ENCODE results near the gene ZKSCAN4. TPM values are rescaled to one million over a fixed set of nuclear protein-coding genes. Genes with fewer than 3 reads are reported as not detected.

Gene ZKSCAN4
- 2.9 and 3.5 TPM in 2 replicates for polyA plus RNA-seq (2012; rRNA removed)
- 2.5 and 3.3 TPM in 2 replicates for polyA plus RNA-seq (2012; cell fraction: cytosol; rRNA removed)
- polyA plus RNA-seq (2012; cell fraction: nucleus; rRNA removed), result 3.9 and 5.5 TPM in 2 replicates

GRCh38 chr6:28252009-28252975, at the start of gene ZKSCAN4:
Gene ZKSCAN4, minus strand, starts transcription at chr6:28252269. Its CDS starts 289 bp downstream, at chr6:28251980.
- peak; percentile 90 for DNase-seq
- Histone ChIP-seq H3K79me2 (ENCODE audit: insufficient read depth) (peaks cover 19% of the 10 kb centered on the region), H4K20me1 (ENCODE audit: insufficient read depth) (no peaks in the 10 kb centered on the region), H3K4me1 (ENCODE audit: control insufficient read depth in 1 of 2, insufficient read depth in 2 of 2, low read depth in 1 of 2, low read length in 1 of 2) (peaks cover 5 to 12% of the 10 kb centered on the region in 2 experiments; a peak in 3 of 4 replicates), H3K4me2 (peak within 1 kb of the TSS; percentile 79), H3K27me3 (ENCODE audit: insufficient read depth) (no peaks in the 10 kb centered on the region), H3K9ac (peak within 1 kb of the TSS; percentile 77), H3K36me3 (replicated peaks in 1 of 2; ENCODE audit: control insufficient read depth in 1 of 2, insufficient read depth in 2 of 2, low read length in 1 of 2) (peaks cover 7 to 20% of the 10 kb centered on the region in 2 experiments), H3F3A (replicated peaks; ENCODE audit: insufficient read depth) (no peaks in the 10 kb centered on the region), H3K27ac (ENCODE audit: low read depth in 2 of 2, low read length in 1 of 2) (peak within 1 kb of the TSS; percentile 41 to 81; a peak in 3 of 4 replicates), H3K4me3 (ENCODE audit: low read depth in 2 of 2, low read length in 1 of 2) (peak within 1 kb of the TSS; percentile 93 to 97), H3K9me3 (no peaks in the 10 kb centered on the region), H3K9me2 (no peaks in the 10 kb centered on the region), H2AFZ (ENCODE audit: low read depth) (peak within 1 kb of the TSS; percentile 92)
- WGBS (ENCODE audit: low lambda C conversion rate), result 15% methylated on average over 13 of the region's 14 CpGs
- CTCF ChIA-PET, result interaction anchor here (0.9 to 1.2 kb wide), 5 partner anchors 15 to 116 kb away, joined by 3 to 6 read pairs (median 4); partner anchors contain the start of gene ZSCAN26
- TF ChIP-seq CHD2 (IDR thresholded peaks at IDR 0.05; ENCODE audit: low read length, partially characterized antibody) (peak; percentile 88), USF1 (IDR thresholded peaks at IDR 0.05; ENCODE audit: borderline replicate concordance, low read depth) (no peak), GABPA (IDR thresholded peaks at IDR 0.05; ENCODE audit: low read depth) (peak; percentile 98), YY1 (IDR thresholded peaks at IDR 0.05; ENCODE audit: low read depth) (no peak), MAX (IDR thresholded peaks at IDR 0.05; ENCODE audit: low read depth) (peak; percentile 56; the same call in 1 of the 2 replicates), REST (IDR thresholded peaks at IDR 0.05; ENCODE audit: low read depth, low read length) (peak; percentile 26; the same call in 1 of the 2 replicates), RFX5 (IDR thresholded peaks at IDR 0.05; ENCODE audit: low read length) (no peak), ELF1 (IDR thresholded peaks at IDR 0.05) (peak; percentile 89), FOXJ3 (CRISPR knock-in tag; IDR thresholded peaks at IDR 0.05) (0 out of 2 replicates have a peak, but pooled peaks have one; percentile 23), MEF2A (IDR thresholded peaks at IDR 0.05; ENCODE audit: borderline replicate concordance, low read depth) (no peak), ZBTB33 (IDR thresholded peaks at IDR 0.05; ENCODE audit: borderline replicate concordance, low read depth) (peak; percentile 66; the same call in 1 of the 2 replicates), RXRA (IDR thresholded peaks at IDR 0.05; ENCODE audit: borderline replicate concordance, low read depth) (no peak), POLR2AphosphoS5 (IDR thresholded peaks at IDR 0.05; ENCODE audit: low read depth, low read length) (peak; percentile 80), RCOR1 (IDR thresholded peaks at IDR 0.05; ENCODE audit: low read length) (peak; percentile 17; the same call in 1 of the 2 replicates), PBX3 (IDR thresholded peaks at IDR 0.05) (no peak), TAF1 (IDR thresholded peaks at IDR 0.05; ENCODE audit: borderline replicate concordance, low read depth, low read length) (peak; percentile 83), CTCF (IDR thresholded peaks at IDR 0.05) (no peak), SIN3A (IDR thresholded peaks at IDR 0.05; ENCODE audit: borderline replicate concordance, low read depth, low read length) (peak; percentile 16; the same call in 1 of the 2 replicates), MXI1 (IDR thresholded peaks at IDR 0.05; ENCODE audit: low read depth, low read length) (peak; percentile 43; the same call in 1 of the 2 replicates)
- POLR2A ChIA-PET, result interaction anchor here (0.7 to 3.2 kb wide), 7 partner anchors 14 to 147 kb away, joined by 3 to 29 read pairs (median 7); partner anchors contain the start of genes ZKSCAN8, ZSCAN26 and ZSCAN9

Measured in SK-N-SH (cell line).